HepG2 (cell line): ENCODE results near the gene MYH7B. TPM values are rescaled to one million over a fixed set of nuclear protein-coding genes. Genes with fewer than 3 reads are reported as not detected.
A peak's percentile ranks its signal among the peaks of the same experiment; 100 is the strongest.

Experiments used
- CHD2 ChIP-seq: IDR thresholded peaks from 2 replicates; pipeline ENCODE4 v1.6.1; 2011; ENCODE audit warnings: low read depth, low read length, improper control_type of control experiment
- FOXC1 ChIP-seq: sonication (generic); formaldehyde crosslinking; IDR thresholded peaks from 2 replicates; pipeline ENCODE4 v1.8.0; 2022; ENCODE audit warnings: mild to moderate bottlenecking, missing genetic modification reagents, borderline replicate concordance
- GZF1 ChIP-seq: sonication (generic); formaldehyde crosslinking; IDR thresholded peaks from 2 replicates; pipeline ENCODE4 v1.5.1; 2020; ENCODE audit warnings: mild to moderate bottlenecking, missing genetic modification reagents
- HNRNPK ChIP-seq: fragments of 200-400 bp; formaldehyde crosslinking; IDR thresholded peaks from 2 replicates; pipeline ENCODE4 v1.6.1; 2018; ENCODE audit warnings: low read length, low read depth, moderate library complexity, mild to moderate bottlenecking; ENCODE audit not compliant: poor library complexity, severe bottlenecking
- HNRNPLL ChIP-seq: fragments of 200-400 bp; formaldehyde crosslinking; IDR thresholded peaks from 2 replicates; pipeline ENCODE4 v1.6.1; 2017; ENCODE audit warnings: mild to moderate bottlenecking, low read depth, low read length; ENCODE audit not compliant: poor library complexity, severe bottlenecking
- HOXA7 ChIP-seq: sonication (generic); formaldehyde crosslinking; IDR thresholded peaks from 2 replicates; pipeline ENCODE4 v1.8.1; 2022; ENCODE audit warnings: mild to moderate bottlenecking, missing genetic modification reagents, moderate library complexity
- ISL2 ChIP-seq: sonication (generic); formaldehyde crosslinking; IDR thresholded peaks from 2 replicates; pipeline ENCODE4 v1.5.0; 2020; ENCODE audit warnings: missing genetic modification reagents
- MATR3 ChIP-seq: sonication (generic); formaldehyde crosslinking; IDR thresholded peaks from 2 replicates; pipeline ENCODE4 v1.4.0; 2020; ENCODE audit warnings: missing genetic modification reagents
- NCOA2 ChIP-seq: sonication (generic); formaldehyde crosslinking; IDR thresholded peaks from 2 replicates; pipeline ENCODE4 v1.8.0; 2022; ENCODE audit warnings: inconsistent platforms
- NR2F2 ChIP-seq: IDR thresholded peaks from 2 replicates; pipeline ENCODE4 v1.6.1; 2012; ENCODE audit warnings: low read depth, inconsistent platforms, borderline replicate concordance
- RORA ChIP-seq: sonication (generic); formaldehyde crosslinking; IDR thresholded peaks from 2 replicates; pipeline ENCODE4 v1.5.0; 2020; ENCODE audit warnings: mild to moderate bottlenecking, missing genetic modification reagents, moderate library complexity
- SRSF4 ChIP-seq: fragments of 200-400 bp; formaldehyde crosslinking; IDR thresholded peaks from one replicate; pipeline ENCODE4 v1.6.1; 2018; ENCODE audit warnings: mild to moderate bottlenecking, low read depth, low read length, moderate library complexity; ENCODE audit not compliant: poor library complexity, severe bottlenecking
- ZNF225 ChIP-seq: sonication (generic); formaldehyde crosslinking; IDR thresholded peaks from 2 replicates; pipeline ENCODE4 v1.4.0; 2020; ENCODE audit warnings: mild to moderate bottlenecking, missing genetic modification reagents
- ZNF263 ChIP-seq: sonication (generic); formaldehyde crosslinking; IDR thresholded peaks from 2 replicates; pipeline ENCODE4 v1.4.0; 2020; ENCODE audit warnings: missing genetic modification reagents
- ZNF549 ChIP-seq: sonication (generic); formaldehyde crosslinking; IDR thresholded peaks from 2 replicates; pipeline ENCODE4 v1.5.0; 2020; ENCODE audit warnings: missing genetic modification reagents
- ZNF672 ChIP-seq: sonication (generic); formaldehyde crosslinking; IDR thresholded peaks from 2 replicates; pipeline ENCODE4 v1.8.1; 2022; ENCODE audit warnings: missing genetic modification reagents
- ZNF713 ChIP-seq: sonication (generic); formaldehyde crosslinking; IDR thresholded peaks from 2 replicates; pipeline ENCODE4 v1.4.0; 2020; ENCODE audit warnings: mild to moderate bottlenecking, missing genetic modification reagents
- ZNF782 ChIP-seq: sonication (generic); formaldehyde crosslinking; IDR thresholded peaks from 2 replicates; pipeline ENCODE4 v1.4.0; 2020; ENCODE audit warnings: missing genetic modification reagents, mild to moderate bottlenecking, borderline replicate concordance
- polyA plus RNA-seq, 8 experiments: library from polyadenylated mRNA; depleted of rRNA in 3 of 8; stranded (reverse) in 7 of 8; unstranded in 1 of 8; fragments of >200 nt; fragmentation: Illumina TruSeq in 4 of 8; extraction: Trizol in 4 of 8; gene quantifications; 2 replicates each; pipeline versions ENCODE4 v1.2.1 to v1.2.3, GENCODE V29; 2011 to 2016; ENCODE audit warnings: low read depth in 4 of 8, missing spikeins in 1 of 8, mixed read lengths in 1 of 8; ENCODE audit not compliant: insufficient read depth in 1 of 8
- total RNA-seq, 5 experiments: library from RNA; depleted of rRNA; stranded (reverse); fragments of >200 nt; fragmentation: Illumina TruSeq; extraction: Trizol; gene quantifications; 2 replicates each; pipeline ENCODE4 v1.2.3, GENCODE V29; 2016; ENCODE audit warnings: low read depth in 1 of 5
- TF ChIP-seq, protein P1 (sequence below): sonication (generic); formaldehyde crosslinking; IDR thresholded peaks from 2 replicates; pipeline ENCODE4 v1.5.1; 2020; ENCODE audit warnings: missing genetic modification reagents, mild to moderate bottlenecking, borderline replicate concordance
- TF ChIP-seq, protein P2 (sequence below): sonication (generic); formaldehyde crosslinking; IDR thresholded peaks from 2 replicates; pipeline ENCODE4 v1.5.0; 2020; ENCODE audit warnings: missing genetic modification reagents, mild to moderate bottlenecking, borderline replicate concordance
- TF ChIP-seq, protein P3 (sequence below): sonication (generic); formaldehyde crosslinking; IDR thresholded peaks from 2 replicates; pipeline ENCODE4 v1.8.1; 2022; ENCODE audit warnings: low read depth, mild to moderate bottlenecking, missing genetic modification reagents
- TF ChIP-seq, protein P4 (sequence below): IDR thresholded peaks from 2 replicates; pipeline ENCODE4 v1.6.1; 2016; ENCODE audit warnings: low read depth, borderline replicate concordance
- TF ChIP-seq, protein P5 (sequence below): sonication (generic); formaldehyde crosslinking; IDR thresholded peaks from 2 replicates; pipeline ENCODE4 v1.4.0; 2020; ENCODE audit warnings: low read depth, mild to moderate bottlenecking, missing genetic modification reagents
- TF ChIP-seq, protein P6 (sequence below): sonication (generic); formaldehyde crosslinking; IDR thresholded peaks from 2 replicates; pipeline ENCODE4 v1.4.0; 2020; ENCODE audit warnings: missing genetic modification reagents, low read depth, mild to moderate bottlenecking, borderline replicate concordance

MYH7B gene
- total and polyA plus RNA-seq, 2 of the 13 experiments (the other 11 are each of a cell fraction or from before 2014, with no cell fraction given): 0.05 to 0.20 TPM

DNA sequence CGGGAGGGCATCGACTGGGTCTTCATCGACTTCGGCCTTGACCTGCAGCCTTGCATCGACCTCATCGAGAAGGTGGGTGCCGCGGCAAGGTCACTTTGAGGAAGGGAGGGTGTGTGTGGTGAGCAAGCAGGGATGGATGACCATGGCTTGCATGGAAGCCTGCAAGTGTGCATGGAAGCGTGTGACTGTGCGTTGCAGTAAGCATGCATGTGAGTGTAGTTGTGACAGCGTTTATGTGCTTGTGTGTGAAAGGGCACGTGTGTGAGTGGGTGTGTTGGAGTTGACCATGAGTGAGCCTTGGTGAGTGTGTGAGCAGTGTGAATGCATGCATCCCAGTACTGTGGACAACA, 32.5 kb downstream of the MYH7B start (continued):
- TF ChIP-seq MATR3 (0 out of 2 replicates have a peak, but pooled peaks have one; percentile 68), ZNF225 (CRISPR knock-in tag) (peak; percentile 47; the same call in 1 of the 2 replicates), ZNF713 (CRISPR knock-in tag) (no peak), ZNF549 (CRISPR knock-in tag) (no peak), HNRNPLL (no peak), NR2F2 (no peak), ZNF672 (0 out of 2 replicates have a peak, but pooled peaks have one; percentile 44), SRSF4 (no peak), ZNF263 (CRISPR knock-in tag) (no peak), NCOA2 (CRISPR knock-in tag) (no peak), FOXC1 (CRISPR knock-in tag) (no peak), ZNF782 (CRISPR knock-in tag) (no peak), CHD2 (no peak), GZF1 (CRISPR knock-in tag) (no peak), HNRNPK (no peak), ISL2 (no peak), RORA (no peak), HOXA7 (CRISPR knock-in tag) (0 out of 2 replicates have a peak, but pooled peaks have one; percentile 42)
- TF ChIP-seq, protein P1, sequence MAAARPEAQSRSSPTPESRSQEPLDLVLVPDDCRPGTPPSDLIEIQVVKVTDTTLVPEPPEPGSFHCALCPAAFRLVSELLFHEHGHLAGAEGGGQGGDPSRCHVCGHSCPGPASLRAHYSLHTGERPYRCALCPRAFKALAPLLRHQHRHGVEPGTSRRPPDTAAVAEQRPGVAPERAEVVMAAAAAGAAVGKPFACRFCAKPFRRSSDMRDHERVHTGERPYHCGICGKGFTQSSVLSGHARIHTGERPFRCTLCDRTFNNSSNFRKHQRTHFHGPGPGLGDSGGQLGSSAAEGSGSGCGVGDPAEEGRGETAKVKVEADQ (CRISPR knock-in tag): no peak
- TF ChIP-seq, protein P2, sequence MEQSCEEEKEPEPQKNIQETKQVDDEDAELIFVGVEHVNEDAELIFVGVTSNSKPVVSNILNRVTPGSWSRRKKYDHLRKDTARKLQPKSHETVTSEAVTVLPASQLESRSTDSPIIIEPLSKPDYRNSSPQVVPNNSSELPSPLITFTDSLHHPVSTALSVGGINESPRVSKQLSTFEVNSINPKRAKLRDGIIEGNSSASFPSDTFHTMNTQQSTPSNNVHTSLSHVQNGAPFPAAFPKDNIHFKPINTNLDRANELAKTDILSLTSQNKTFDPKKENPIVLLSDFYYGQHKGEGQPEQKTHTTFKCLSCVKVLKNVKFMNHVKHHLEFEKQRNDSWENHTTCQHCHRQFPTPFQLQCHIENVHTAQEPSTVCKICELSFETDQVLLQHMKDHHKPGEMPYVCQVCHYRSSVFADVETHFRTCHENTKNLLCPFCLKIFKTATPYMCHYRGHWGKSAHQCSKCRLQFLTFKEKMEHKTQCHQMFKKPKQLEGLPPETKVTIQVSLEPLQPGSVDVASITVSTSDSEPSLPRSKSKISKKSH (CRISPR knock-in tag): no peak
- TF ChIP-seq, protein P3, sequence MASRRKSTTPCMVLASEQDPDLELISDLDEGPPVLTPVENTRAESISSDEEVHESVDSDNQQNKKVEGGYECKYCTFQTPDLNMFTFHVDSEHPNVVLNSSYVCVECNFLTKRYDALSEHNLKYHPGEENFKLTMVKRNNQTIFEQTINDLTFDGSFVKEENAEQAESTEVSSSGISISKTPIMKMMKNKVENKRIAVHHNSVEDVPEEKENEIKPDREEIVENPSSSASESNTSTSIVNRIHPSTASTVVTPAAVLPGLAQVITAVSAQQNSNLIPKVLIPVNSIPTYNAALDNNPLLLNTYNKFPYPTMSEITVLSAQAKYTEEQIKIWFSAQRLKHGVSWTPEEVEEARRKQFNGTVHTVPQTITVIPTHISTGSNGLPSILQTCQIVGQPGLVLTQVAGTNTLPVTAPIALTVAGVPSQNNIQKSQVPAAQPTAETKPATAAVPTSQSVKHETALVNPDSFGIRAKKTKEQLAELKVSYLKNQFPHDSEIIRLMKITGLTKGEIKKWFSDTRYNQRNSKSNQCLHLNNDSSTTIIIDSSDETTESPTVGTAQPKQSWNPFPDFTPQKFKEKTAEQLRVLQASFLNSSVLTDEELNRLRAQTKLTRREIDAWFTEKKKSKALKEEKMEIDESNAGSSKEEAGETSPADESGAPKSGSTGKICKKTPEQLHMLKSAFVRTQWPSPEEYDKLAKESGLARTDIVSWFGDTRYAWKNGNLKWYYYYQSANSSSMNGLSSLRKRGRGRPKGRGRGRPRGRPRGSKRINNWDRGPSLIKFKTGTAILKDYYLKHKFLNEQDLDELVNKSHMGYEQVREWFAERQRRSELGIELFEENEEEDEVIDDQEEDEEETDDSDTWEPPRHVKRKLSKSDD: no peak
- TF ChIP-seq, protein P4, sequence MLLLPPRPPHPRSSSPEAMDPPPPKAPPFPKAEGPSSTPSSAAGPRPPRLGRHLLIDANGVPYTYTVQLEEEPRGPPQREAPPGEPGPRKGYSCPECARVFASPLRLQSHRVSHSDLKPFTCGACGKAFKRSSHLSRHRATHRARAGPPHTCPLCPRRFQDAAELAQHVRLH: no peak
- TF ChIP-seq, protein P5, sequence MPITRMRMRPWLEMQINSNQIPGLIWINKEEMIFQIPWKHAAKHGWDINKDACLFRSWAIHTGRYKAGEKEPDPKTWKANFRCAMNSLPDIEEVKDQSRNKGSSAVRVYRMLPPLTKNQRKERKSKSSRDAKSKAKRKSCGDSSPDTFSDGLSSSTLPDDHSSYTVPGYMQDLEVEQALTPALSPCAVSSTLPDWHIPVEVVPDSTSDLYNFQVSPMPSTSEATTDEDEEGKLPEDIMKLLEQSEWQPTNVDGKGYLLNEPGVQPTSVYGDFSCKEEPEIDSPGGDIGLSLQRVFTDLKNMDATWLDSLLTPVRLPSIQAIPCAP: no peak
- TF ChIP-seq, protein P6, sequence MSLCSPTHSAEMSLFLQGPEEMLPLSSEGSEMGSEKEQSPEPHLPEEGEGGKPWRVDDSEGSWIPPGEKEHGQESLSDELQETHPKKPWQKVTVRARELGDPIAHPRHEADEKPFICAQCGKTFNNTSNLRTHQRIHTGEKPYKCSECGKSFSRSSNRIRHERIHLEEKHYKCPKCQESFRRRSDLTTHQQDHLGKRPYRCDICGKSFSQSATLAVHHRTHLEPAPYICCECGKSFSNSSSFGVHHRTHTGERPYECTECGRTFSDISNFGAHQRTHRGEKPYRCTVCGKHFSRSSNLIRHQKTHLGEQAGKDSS (CRISPR knock-in tag): no peak; the same call in 1 of the 2 replicates
